GM19025 (cell line): Measurements from ENCODE around the gene CHRNA3.
"Not testable (repeated sequence)": the region's sequence is repeated elsewhere in the genome, so short reads cannot be mapped to it uniquely, and the experiment has no call there.

Source experiments
- ATAC-seq: cut with Tn5 transposase; IDR thresholded peaks from one replicate; pipeline ENCODE4 v1.9.1; 2021; ENCODE audit warnings: mild to moderate bottlenecking, low read depth, moderate library complexity; ENCODE audit not compliant: unreplicated experiment

CHRNA3 gene

DNA sequence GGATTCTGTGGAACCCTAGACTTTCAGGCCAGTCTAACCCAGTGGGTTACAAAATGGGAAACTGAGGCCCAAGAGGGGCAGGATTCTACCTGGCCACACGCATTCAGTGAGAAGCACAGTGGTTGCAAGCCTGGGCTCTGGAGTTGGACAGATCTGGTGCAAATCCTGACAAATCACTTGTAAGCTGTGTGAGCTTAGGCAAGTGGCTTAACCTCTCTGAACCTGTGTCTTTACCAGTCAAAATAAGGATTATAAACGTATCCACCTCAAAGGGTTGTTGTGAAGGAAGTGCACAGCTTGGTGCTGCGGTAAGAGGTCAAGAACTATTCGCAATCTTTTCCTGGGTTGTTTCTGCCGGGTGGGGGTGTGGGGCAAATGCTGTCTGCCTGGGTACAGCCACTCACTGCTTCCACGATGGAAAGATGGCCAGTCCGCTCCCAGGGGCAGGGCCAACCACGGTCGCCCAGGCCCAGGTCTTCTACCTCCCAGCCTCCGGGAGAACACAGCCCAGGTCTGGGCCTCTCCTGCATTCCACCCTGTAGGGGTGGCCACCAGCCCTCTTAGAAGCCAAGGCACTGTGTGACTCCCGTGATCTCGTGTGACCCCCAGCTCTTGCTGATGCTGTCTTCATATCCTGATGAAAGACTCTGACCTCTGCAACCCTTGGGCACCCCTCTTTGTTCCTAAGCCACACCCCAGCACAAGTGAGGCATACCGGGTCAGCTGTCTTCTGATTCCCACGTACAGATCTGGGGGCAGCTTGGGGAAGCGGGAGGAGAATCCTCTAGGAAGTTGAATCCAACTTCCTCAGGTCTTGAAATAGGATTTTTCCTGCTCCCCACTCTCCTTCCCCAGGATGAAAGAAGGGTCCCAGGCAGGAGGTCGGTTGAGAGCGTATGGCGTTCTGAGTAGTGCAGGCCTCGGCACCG lies 1.5 kb downstream of the CHRNA3 start:
- no peak for ATAC-seq

DNA sequence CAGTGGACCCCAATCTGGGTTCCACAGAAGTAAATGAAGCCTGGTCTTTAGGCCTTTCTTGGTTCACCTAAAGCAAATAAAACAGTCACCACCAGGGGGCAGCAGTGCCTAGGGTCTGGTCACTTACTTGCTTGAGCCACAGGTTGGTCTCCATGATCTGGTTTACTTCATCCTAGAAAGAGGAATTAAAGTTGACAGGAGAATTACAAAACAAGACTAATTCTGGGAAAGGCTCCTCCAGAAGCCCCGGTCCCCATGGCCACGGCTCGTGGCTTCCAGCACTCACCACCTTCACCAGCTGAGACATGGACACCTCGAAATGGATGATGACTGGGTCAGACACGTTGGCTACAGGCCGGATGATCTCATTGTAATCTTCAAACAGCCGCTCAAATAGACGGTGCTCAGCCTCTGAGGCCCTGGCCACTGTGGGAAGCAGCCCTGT lies 2.3 kb downstream of the CHRNA3 start:
- no peak for ATAC-seq

DNA sequence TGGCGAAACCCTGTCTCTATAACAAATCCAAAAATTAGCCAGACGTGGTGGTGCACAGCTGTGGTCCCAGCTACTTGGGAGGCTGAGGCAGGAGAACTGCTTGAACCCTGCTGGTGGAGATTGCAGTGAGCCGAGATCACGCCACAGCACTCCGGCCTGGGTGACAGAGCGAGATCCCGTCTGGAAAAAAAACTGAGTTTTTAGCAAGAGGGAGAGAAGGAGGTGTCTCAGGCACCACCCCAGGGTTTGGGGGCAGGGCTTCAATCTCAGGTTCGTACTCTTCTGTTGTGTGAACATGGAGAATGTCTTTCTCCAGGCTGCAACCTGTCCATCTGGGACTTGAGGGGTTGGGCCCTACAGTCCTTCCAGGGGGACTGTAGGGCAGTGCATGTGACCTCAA lies 2.7 kb downstream of the CHRNA3 start:
- ATAC-seq = no peak

DNA sequence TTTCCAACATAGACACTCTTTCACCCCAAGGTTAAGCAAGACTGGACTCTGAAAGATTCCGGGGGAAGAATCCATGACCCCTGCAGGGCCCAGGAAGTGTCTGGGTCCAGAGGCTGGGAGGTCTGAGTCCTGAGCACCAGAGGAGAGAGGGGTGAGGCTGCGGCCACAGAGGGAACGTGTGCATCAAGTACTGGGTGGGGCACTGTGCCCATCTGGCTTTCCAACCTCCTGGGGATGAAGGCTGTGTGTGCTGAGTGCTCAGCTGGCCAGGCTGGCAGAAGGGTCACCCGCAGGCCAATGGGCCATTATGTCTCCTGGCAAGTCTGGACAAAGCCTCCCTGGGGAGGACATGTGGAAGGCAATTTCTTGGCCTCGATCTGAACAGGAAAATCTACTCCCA lies 3.3 kb downstream of the CHRNA3 start:
- ATAC-seq = no peak

DNA sequence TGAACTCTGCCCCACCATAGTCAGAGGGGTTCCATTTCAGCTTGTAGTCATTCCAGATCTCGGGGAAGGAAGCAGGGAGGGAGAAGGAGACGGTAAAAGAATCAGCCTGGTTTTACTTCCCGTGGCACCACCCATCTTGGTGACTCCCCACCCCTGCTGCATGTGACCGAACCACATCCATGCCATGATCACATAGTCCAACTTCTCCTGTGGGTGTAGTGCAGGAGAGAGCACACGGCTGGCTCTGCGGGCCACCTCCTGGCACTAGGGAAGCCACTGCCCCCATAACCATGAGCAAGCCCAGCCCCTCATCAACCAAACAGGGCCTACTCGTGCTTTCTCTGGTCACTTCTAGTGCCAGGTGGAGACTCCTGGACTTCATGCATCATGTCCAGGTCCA lies 3.7 kb downstream of the CHRNA3 start:
- no peak for ATAC-seq

DNA sequence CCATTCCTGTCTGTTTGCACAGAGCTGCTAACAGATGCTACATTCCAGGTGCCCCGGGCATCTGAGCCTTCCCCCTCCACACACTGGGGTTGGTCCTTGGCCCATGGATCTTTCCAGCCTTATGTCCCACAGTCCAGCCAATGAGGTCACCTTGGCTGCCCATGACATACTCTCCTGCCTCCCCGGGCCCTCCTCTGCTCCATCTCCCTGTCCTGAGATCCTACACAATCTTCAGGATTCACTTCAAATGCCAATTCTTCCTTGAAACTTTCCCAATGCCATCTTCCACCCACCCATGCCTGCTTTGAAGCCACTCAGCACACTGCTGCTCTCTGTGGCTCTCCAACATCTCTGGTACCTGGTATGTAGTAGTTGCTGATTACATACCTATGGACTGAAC lies 4.3 kb downstream of the CHRNA3 start:
- no peak for ATAC-seq

DNA sequence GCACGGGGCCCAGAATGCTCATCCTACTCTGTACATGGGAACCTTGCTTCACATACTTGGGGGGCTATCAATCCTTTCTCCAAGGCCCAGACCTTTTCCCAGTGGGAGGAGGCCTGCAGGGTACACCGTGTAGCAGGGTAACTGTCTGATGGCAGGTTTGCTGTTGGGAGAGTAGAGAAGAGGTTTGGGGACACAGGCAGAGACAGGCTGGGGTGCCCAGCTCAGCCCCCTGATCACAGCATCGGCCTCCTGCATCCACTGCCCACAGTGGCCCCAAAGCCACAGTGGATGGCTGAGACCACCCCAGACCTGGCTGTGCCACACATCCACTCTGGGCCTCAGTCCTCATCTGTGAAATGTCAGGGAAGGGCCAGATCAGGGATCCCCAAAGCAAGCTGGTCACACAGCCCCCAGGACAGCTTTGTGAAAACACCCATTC lies 5.6 kb downstream of the CHRNA3 start:
- ATAC-seq = no peak

DNA sequence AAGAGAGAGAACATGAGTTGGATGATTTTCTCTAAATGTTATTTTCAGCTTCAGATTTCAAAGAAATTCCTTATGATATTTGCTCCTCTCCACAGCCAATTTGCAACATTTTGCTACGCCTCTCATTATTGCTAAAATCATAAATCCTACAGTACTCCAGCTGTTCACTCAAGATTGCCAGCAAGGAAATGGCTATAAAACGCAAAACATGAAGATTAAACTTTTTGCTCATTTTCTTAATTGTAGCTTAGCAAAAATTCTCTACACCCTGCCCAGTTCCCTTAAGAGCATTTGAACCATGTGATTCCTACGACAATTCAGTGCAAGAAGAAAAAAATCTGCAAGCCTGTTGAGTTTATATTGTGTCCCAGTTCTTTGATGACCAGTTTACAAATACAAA lies 6.8 kb downstream of the CHRNA3 start:
- no peak for ATAC-seq

DNA sequence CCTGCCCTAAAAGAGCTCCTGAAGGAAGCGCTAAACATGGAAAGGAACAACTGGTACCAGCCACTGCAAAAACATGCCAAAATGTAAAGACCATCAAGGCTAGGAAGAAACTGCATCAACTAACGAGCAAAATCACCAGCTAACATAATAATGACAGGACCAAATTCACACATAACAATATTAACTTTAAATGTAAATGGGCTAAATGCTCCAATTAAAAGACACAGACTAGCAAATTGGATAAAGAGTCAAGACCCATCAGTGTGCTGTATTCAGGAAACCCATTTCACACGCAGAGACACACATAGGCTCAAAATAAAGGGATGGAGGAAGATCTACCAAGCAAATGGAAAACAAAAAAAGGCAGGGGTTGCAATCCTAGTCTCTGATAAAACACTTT lies 11.2 kb downstream of the CHRNA3 start:
- ATAC-seq = not testable (repeated sequence)

DNA sequence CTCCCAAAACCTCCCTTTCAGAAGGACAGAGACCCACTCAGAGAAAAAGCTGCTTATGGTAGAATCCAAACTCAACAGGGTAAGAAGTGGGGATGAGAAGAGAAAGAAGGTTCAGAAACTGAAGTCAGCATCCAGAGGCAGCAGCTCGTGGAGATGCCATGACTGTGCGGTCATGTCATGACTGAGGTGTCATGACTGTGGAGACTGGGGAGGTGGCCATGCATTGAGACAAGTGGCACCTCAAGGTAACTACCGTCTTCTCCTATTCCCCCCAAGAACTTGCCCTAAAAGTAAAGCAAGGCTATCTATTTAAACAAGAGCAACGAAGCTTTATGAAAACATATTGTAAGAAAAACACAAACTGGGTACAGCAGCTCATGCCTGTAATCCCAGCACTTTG lies 15.1 kb downstream of the CHRNA3 start:
- no peak for ATAC-seq

DNA sequence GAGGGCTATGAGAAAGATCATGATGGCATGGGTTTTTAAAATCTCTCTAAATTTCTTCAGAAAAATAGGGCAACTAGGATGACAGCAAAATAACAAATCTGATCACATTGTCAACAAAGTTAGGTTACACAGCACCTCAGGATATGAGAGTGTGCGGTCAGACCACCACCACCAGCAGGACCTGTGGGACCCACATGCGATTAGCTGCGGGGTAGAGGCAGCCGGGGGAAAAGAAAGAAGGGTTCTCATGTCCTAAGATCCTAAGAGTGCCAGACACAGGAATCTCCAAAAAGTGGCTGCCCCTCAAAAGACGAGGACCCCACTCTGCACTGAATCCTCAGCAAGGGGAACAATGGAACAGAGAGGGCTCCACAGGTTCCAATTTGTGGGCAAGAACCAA lies 15.6 kb downstream of the CHRNA3 start:
- no peak for ATAC-seq

DNA sequence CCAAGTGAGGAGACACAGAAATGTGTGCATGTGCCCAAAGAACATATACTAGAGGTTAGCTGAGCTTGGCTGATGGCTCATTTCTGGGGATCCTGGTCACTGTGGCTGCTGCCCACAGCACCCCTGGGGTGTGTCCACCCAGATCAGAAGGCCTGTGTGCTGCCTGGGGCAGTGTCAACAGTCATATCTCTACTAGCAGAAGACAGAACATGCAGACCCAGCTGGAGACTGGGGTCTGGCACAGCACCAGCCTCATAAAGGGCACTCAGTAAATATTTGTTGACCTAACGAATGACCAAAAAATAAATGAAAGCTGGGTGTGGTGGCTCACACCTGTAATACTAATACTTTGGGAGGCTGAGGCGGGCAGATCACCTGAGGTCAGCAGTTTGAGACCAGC lies 16.4 kb downstream of the CHRNA3 start:
- no peak for ATAC-seq

DNA sequence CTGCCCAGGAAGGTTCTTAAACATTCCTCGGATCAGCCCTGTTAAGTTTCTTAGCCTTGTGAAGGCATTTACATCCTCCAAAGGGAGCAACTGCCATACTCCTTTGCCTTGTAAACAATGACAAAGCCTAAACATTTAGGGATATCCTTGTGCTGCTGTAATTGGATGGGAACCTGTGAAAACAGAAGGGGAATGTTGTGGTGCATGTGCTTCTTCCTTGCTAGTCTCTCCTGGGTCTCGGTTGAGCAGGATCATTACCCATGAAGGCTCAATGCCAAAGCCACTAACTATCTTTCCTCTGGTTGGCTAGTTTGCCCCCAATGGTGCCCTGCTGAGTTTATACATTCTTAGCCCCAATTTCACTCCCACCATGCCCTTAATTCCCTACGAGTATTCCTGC lies 17.3 kb downstream of the CHRNA3 start:
- ATAC-seq = no peak

DNA sequence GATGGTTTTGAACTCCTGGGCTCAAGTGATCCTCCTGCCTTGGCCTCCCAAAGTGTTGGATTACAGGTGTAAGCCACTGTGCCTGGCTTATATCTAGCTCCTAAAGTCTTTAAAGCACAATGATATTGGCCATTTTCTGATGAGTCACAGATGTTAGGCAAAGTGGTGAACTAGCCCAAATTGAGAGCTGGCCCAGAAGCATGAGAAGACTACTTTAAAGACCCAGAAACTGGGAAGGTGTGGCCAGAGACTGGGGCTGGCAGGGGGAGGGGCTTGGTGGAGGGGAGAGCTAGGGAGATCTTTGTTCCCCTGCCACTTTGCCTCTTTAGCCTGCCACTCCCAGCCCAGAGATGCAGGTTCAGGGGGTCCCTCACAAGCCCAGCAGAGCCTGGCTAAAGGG lies 21.6 kb downstream of the CHRNA3 start:
- ATAC-seq = no peak

DNA sequence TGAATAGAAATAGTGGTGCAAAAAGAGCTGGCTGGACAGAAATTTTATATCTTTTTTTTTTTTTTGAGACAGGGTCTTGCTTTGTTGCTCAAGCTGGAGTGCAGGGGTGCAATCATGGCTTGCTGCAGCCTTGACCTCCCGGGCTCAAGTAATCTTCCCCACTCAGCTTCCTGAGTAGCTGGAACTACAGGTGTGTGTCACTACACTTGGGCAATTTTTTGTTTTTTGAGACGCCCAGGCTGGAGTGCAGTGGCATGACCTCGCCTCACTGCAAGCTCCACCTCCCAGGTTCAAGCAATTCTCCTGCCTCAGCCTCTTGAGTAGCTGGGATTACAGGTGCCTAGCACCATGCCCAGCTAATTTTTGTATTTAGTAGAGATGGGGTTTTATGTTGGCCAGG lies 22.4 kb downstream of the CHRNA3 start:
- no peak for ATAC-seq

DNA sequence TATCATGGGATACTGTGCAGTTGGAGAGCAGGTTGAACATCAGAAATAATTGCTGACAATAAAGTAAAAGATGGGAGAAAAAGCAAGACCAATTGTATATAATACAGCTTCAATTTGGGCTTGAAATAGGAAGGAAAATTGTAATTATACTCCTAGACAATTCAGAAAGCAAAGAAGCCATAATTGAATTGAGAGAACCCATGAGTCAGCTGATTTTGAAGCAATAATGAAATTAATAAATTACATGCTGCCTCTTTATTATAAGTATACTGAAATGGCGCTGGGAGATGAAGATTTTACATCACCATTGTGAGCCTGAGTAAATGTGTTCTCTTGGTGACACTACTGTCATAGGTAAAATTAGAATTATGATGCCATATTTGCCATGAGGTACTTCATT lies 23.2 kb downstream of the CHRNA3 start:
- ATAC-seq = no peak

DNA sequence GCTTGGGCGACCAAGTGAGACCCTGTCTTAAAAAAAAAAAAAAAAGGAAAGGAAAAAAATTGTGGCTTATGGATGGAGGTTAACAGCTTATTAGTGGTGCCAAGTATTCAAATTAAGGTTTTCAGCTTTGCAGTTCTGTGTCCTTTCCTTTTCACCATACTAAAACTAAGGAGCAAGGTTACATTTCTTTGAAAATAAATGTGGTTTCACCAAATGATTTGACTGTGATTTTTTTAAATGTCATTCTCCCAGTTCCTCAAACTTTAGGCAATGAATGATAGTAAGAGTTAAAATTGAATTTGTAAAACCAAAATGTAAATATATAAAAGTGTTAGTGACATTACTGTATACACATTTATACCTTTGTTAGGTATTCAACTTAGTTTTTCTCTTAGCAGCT lies 45.9 kb downstream of the CHRNA3 start:
- no peak for ATAC-seq

DNA sequence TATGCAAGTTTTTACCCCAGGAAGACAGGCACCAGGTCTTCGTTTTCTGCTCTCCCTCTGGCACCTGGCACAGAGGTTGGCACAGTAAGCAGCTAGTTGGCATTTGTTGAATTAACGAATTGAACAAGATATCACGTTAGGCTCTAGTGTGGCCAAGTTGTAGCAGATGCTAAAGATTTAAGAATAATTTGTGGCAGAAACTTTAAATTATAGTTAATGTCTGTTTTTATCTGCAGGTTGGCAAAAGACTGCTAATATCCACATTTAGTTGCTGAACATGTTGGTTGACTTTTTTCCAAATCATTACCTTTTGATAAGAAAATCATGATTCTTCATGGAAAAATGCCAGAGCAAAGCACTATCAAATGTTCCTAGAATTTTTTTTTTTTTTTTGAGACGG lies 47.4 kb downstream of the CHRNA3 start:
- no peak for ATAC-seq

DNA sequence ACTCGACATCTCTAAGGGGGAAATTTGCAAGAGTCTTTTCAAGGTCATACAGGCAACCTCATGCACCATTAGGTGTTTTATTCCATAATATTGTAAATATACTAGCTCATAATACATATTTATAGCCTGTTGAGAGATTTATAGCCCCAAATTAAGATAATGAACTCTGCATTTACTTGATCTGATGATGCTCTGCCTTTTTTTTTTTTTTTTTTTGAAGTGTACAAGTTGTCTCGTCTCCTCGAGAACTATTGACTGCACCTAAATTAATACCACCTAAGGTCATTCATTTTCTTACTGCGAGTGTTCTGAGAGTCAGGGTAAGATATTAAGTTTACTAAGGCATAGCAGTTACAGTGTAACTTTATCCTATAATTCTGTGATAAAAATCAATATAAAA lies 49.4 kb downstream of the CHRNA3 start:
- no peak for ATAC-seq

DNA sequence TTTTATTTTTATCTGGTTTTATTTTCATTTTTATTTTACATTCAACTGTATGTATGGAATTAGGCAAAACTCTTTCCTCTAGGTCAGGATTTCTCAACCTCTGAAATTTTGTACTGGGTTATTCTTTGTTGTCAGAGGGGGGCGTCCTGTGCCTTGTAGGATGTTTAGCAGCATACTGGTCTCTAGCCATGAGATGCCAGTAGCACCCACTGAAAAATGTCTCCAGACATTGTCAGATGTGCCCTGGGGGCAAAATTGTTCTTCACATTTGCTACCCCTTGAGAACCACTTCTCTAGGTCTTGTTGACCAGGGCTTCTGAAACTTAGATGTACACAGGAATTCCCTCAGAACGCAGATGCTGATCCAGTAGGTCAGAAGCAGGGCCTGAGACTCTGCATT lies 50.1 kb downstream of the CHRNA3 start:
- ATAC-seq = no peak

DNA sequence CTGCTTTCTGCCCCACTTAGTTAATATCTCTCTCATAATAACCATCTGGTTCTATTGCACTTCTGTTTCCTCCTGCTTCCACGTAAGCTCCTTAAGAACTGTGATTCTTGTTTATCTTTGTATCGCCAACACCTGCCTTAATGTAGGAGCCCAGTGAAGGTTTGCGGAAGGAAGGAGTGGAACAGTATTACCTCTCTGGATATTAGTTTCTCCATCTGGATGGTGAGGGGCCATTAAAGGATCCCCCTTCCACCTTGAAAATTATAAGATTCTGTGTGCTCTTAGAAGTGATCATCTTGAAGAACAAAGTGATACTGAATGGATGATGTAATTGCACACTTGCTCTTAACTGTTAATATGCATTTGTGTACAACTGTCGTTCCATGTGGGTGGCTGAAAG lies 53.3 kb downstream of the CHRNA3 start:
- ATAC-seq = no peak

DNA sequence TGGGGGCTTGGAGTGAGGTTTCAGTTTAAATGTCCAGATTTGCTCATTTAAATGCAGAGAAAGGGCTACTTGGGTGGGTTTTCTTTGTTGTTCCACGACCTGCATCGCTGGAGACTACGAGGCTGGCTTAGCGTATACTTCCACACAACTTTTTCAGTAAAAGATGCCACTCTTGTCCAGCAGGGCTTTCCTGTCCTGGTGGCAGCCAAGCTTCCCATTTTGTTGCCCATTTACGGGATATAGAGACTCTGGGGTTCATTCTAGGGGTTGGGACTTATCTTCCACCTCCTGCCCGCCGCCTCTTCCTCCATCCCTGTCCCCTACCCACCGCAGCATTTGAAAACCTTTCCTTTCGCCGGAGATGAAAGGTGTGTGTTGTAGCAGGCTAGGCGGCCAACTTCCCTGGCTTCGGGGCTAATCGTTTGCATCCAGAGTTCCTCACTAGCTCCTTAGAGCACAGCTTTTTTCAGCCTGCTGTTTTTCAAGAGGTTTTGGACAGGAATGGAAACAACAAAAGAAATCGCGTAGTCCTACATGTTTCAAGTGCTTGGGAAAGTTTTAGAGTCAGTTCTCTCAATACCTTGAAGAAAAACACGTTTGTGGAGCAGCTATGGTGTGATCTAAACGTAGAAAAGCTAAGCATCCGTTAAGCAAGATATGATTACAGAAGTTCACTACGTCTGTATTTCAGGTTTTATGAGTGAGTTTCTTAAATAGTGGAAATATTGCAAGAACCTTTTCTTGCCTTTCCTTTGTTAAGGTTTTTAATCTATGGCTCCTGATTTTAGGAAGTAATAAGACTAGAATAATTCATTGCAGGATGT lies 54.6 kb downstream of the CHRNA3 start:
- no peak for ATAC-seq
